LHCN-M2 (cell line): ENCODE results near the gene SNTG2. TPM values are rescaled to one million over a fixed set of nuclear protein-coding genes. Genes with fewer than 3 reads are reported as not detected.
"Not testable (repeated sequence)": the region's sequence is repeated elsewhere in the genome, so short reads cannot be mapped to it uniquely, and the experiment has no call there.

ENCODE experiments used
- DNase-seq: peaks from one replicate; pipeline ENCODE4 v3.0.0-alpha.2; 2012; ENCODE audit warnings: low read depth
- polyA plus RNA-seq: library from polyadenylated mRNA; unstranded; fragments of >200 nt; gene quantifications from one replicate; pipeline ENCODE4 v1.2.1, GENCODE V29; 2012; ENCODE audit warnings: missing spikeins
- total RNA-seq: library from RNA; depleted of rRNA; stranded (reverse); fragments of >200 nt; gene quantifications from 2 replicates; pipeline ENCODE4 v1.2.3, GENCODE V29; 2014; rRNA removed

Gene SNTG2
- not detected in 2 replicates for total RNA-seq
- not detected for polyA plus RNA-seq

DNA sequence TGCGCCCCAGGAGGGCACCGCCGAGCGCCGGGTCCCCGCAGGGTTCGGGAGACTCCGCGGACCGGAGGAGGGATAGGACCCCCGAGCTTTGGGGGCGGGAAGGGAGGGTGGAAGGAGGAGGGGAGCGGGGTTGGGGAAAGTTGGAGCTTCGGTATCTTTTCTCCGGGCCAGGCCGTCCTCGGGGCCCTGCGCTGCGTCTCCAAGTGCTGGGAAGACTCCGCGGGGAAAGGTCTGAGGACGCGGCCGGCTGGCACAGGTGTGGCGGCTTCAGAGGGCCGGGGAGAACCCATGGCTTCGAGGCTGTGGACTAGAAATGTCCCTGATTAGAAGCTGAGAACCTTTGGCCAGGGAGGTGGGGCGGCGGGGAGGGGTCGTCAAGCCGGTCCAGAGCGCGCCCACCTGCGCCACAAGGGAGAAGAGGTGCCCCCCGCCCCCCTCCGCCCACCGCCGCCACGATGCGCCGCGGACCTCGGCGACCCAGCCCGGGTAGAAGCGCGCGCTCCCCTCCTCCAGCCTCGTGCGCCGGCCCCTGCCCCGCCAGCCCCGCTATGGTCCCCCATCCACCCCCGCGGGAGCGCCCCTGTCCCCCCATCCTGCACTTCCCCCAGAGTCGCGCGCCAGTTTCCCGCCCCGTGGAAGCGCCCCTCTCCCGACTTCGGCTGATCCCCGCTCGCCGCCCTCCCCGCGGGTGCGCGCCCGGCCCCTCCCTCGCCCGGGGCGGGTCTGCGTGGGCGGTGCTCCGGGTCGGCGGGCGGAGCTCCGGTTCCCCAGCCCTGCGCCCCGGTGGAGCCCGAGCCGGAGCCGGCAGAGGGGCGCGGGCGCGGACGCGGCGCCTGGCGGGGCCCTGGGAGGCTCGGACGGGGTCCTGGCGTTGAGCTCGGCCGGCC is at the start of gene SNTG2:
Gene SNTG2 (plus strand): TSS at position 770 of the 887 bp plus-strand sequence. CDS start 148 bp downstream, outside the sequence.
- DNase-seq = no peak

DNA sequence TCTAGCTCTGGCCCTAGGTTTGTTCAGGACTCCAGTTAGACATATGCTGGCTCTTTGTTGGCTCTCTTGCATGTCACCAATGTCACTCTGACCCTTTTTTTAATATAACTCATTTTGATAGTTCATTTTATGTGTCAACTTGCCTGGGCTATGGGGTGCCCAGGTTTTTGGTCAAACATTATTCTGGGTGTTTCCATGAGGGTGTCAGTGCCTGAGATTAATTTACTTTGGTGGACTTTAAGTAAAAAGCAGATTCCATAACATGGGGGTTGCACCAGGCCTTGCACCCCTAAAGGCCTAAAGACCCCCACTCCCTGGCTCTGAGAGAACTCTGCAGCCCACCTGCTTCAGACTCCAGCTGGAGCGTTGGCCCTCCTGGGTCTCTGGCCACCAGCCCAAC is 48.1 kb upstream of the SNTG2 start:
- DNase-seq = no peak

DNA sequence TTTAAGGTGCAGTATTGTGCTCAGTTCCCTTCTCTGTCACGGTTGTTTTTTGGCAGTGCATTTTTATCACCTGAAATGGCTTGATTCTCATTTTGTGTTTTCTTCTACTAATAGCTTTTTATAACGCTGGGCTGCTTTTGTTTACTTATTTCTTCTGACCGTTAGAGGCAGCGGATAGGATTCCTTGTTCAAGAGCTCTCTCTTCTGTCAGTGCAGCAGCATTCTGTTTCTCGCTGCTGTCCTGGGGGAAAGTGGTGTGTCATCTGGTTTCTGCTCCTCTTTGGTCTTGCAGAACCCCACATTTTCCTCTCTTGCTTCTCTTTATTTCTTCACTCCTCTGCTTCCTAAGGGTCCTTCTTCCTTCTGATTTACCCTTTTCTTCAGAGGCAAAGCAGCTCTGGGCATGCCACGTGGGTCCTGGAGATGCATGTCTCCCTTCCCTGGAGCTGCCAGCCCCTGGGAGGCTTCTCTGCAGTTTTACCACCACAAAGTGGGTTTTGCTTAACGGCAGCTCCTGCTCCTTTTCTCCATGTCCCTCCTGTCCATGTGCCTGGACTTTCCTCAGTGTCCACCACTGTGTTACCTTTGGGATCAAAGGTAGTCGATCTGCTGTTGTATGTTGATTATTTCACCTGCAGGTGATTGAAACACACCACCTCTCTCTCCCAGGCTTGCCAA is 47.3 kb upstream of the SNTG2 start:
- DNase-seq = no peak

DNA sequence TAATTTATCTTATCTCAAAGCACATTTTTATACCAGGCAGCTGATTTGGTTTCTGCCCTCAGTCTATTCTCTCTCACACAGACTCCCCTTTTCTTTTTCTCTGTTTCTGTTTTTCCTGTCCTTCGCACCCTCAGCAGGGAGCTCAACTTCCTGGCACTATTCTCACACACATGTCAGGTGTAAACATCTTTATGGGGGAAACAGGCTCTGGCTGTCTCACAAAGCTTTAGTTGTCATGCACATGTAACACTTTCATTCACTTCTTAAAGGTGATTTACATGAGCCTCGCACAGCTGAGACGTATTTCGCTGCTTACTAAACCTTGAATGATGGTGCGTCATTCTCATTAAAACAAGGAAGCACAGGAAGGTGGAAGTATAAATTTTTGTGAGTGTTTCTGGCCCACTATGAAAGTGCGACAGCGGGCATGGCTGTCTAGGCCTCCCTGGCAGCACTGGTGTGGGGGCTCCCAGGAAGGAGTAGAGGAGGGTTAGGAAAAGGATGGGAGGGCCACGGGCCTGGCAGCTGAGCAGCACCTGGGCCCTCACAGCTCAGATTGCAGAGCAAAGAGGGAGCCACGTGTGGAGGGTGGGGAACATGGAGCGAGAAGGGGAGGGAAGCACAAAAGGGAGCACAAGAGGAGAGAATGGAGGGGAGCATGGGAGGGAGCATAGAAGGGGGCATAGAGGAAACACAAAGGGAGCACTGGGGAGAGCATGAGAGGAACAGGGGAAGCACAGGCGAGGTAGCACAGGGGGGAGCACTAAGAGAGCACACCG is 46.2 kb upstream of the SNTG2 start:
- DNase-seq = no peak

DNA sequence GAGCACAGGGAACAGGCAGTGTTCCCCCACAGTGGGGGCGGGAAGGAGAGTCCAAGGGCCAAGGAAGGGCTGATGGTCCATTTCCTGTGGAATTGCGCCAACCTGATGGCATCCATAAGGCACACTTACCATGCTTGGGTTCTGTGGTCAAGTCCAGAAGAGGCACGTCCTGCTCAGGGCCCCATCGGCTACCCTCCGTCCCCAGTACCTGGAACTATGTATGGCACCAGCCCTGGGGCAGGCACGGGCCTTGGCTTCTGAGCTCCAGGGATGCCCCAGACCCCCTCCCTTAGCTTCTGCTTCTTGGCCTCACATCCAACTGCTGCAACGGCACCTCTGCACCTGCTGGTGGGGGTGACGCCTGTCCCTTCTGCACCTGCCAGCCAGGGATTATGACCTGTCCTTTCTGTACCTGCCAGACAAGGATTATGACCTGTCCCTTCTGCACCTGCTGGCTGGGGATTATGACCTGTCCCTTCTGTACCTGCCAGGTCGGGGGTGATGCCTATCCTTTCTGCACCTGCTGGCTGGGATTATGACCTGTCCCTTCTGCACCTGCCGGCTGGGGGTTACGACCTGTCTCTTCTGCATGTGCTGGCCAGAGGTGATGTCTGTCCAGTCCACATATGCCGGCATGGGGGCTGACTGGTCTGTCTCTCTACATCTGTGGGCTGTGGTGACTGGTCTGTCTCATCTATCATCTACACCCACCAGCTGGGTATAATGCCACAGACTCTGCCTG is 45.4 kb upstream of the SNTG2 start:
- DNase-seq = no peak

DNA sequence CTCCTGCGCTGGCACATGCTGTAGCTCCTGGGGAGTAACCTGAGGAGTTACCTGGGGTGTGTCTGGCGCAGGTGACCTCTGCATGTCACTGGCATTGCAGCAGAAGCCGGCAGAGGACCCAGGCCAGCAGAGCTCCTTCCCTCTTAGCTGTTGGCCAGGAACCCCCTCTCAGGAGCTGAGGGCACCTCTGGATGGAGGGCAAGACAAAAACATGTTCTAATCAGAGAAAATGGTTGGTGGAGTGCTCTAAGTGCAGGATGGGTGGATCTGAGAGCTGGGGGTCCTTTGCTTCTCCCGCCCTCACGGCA is 44.9 kb upstream of the SNTG2 start:
- DNase-seq = no peak

DNA sequence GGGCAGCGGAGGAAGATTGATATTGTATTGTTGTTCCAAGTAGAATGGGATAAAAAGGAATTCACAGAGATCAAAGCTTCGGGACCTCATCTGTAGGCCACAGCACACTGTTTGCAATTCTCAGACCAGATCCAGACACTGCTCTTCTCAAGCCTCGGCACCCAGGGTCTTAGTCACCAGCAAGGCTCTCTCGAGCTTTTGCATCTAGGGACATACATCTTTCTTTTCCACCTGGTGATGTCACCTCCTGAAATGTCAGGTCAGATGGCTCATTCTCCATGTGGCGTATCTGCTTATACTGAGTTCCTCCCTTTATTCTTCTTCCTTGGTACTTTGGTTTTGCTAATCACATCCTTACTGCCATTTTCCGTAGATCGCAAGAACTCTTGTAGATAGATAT is 42.9 kb upstream of the SNTG2 start:
- no peak for DNase-seq

DNA sequence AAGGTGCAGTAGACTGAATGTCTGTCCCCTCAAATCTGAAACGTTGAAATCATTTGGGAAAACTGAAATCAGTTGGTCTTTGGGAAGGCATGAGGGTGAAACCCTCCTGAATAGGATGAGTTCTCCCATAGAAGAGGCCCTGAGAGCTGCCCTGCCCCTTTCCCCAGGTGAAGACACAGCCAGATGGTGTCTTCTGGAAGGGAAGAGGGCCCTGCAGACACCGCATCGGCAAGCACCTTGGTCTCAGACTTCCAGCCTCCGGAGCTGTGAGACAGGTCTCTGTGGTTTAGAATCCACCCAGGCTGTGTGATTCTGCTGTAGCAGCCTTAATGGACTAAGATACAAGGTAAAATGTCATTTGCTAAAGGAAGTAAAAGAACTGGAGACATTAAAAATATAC is 42.1 kb upstream of the SNTG2 start:
- no peak for DNase-seq

DNA sequence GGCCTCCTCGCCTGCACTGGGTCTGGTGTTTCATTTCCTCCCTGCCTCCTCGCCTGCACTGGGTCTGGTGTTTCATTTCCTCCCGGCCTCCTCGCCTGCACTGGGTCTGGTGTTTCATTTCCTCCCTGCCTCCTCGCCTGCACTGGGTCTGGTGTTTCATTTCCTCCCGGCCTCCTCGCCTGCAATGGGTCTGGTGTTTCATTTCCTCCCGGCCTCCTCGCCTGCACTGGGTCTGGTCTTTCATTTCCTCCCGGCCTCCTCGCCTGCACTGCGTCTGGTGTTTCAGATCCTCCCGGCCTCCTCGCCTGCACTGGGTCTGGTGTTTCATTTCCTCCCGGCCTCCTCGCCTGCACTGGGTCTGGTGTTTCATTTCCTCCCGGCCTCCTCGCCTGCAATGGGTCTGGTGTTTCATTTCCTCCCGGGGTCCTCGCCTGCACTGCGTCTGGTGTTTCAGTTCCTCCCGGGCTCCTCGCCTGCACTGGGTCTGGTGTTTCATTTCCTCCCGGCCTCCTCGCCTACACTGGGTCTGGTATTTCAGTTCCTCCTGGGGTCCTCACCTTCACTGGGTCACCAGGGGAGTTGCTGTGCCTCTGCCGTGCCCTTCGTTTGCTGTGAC is 40.8 kb upstream of the SNTG2 start:
- DNase-seq = not testable (repeated sequence)

DNA sequence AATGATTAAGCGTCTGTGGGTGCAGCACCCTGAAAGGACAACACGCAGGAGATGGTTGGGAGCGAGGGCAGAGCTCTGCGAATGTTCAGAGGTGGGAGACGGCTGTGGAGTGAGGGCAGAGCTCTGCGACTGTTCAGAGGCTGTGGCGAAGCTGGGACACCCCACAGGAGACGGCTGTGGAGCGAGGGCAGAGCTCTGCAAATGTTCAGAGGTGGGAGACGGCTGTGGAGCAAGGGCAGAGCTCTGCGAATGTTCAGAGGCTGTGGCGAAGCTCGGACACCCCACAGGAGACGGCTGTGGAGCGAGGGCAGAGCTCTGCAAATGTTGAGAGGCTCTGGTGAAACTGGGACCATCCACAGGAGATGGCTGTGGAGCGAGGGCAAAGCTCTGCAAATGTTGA is 40.0 kb upstream of the SNTG2 start:
- no peak for DNase-seq

DNA sequence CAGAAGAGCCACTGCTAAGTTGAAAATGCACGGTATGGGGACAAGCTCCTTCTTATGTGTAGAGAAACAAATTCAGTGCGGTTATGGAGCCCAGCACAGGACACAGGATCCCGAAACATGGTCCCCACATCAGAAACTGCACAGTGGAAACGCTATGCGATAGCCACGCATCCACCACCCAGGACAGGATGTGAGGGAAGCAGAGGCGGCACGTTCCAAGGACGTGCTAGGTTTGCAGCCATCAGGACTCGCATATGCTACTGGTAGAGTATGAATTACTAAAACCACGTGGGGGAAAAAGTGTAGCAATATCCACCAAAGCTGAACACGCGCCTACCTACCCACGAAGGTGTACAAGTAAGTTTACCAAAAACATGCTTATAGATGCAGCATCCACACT is 34.7 kb upstream of the SNTG2 start:
- DNase-seq = no peak

DNA sequence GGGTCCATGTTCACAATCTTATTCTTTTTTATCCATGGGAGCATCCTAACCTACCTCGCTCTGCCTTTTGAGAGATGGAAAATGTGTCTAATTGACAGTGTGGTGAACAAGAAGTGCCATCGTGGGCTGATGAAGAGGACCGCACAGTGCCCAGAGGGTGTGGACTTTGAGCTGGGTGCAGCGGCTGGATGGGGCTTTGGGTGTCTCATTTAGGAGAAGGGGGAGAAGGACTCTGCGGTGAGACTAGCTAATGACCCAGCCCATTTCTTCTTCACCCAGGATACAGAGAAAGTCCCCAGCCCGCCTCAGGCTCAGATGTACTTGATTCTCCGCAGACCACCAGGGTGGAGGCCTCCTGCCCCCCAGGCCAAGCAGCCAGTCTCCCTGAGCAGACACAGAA is 33.7 kb upstream of the SNTG2 start:
- DNase-seq = no peak

DNA sequence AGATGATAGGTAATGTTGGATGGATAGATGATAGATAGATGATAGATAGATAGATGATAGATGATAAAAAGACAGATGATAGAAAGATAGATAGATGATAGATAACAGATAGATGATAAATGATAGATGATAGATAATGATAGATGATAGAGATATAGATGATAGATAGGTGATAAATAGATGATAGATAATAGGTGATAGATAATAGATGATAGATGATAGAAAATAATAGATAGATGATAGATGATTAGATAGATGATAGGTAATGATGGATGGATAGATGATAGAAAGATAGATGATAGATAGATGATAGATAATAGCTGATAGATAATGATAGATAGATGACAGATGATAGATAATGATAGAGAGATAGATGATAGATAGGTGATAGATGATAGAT is 31.0 kb upstream of the SNTG2 start:
- no peak for DNase-seq

DNA sequence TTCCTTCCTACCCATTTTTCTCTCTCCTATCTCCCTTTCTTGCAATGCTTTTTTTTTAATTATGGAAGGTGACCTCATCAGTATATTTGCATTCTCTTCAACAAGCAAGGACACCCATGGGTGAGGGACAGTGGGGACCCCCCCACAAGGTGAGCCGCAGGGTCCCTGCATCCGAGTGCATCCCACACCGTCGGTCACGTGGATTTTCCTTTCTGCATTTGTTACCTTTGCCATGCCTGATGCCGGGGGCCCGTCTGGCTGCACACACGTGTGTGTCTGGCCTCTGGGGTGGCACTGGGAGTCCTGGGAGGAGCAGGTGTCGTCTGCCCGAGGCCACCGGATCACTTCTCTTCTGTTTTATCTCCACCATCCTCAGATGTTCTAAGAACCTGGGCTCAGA is 30.1 kb upstream of the SNTG2 start:
- DNase-seq = no peak

DNA sequence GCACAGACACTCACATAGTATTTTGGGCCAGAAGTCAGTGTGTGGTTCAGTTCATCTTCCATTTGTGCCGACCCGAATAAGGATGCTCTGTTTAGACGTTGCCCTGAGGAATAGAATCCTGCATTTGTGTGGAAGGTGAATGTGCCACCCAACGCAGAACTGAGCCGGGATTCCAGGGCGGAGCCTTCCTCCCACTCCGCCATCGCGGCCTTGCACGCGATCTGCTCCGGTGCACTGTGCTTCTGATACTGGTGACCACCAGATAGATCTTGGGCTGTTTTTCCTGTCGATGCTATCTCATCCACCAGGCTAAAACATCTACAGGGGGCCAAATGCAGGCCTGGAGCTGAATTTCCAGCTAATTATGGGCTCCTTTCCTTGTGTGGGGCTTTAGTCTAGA is 29.6 kb upstream of the SNTG2 start:
- no peak for DNase-seq

DNA sequence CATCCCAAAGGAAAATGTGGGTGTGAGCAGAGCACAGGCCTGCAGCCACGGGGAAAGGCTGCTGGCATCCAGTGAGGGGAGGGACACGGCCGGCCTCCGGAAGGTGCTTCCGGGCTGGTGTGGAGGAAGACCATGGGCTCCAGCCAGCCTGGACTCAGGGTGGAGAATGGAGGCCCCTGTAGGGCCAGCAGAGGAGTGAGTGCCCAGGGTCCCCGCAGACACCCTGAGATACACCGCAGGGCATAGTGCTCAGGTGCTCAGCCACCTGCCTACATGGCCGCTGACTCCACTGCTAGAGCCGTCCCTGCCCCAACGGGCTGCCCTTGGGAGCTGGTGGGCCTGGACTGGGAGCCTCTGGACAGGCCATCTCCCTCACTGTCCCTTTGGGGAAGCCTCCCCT is 28.5 kb upstream of the SNTG2 start:
- no peak for DNase-seq

DNA sequence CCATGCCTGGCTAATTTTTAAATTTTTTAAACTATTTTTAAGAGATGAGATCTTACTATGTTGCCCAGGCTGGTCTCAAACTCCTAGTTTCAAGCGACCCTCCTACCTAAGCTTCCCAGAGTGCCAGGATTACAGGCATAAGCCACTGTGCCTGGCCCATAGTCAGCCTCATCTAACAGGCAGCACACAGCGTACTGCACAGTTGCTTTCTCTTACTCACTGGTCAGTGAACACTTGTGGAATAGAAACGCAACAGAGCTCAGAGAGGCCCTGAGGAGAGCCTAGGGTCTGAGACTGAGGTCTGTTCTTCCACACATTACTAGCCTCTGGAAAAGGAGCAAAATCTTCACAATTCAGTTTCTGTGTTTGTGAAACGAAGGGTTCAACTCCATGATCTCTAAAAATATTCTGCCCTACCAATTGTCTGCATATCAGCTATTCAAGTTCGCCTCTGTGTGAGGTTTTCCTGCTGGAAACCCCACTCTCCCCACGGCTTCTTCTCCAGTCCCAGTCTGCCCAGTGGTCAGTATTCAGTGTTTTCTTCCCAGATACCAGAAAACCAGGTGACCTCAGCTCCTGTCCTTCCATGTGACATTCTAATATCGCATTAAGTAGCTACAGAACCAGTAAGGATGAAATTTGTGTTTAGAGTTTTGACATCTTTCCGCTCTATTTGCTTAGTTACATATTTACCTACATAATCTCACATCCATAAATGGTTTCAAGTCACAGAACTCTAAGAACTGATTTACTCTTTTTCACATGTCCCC is 26.6 kb upstream of the SNTG2 start:
- DNase-seq = no peak

DNA sequence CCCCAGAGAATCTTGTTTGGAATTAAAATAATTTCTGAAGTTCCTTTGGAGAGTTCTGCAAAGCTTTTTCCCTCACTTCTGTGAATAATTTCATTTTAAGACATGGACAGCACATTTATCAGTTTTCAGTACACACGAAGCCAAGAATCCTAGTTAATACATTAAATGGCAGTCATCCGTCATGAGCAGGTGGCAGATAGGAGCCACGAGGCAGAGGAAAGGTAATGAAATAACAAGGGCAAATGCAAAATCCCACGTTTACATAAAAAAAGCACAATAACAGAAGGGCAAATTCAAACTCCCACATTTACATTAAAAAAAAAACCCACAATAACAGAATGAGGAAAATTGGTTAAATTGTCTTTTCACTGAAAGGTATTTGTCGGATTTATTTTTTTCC is 25.9 kb upstream of the SNTG2 start:
- DNase-seq = no peak

DNA sequence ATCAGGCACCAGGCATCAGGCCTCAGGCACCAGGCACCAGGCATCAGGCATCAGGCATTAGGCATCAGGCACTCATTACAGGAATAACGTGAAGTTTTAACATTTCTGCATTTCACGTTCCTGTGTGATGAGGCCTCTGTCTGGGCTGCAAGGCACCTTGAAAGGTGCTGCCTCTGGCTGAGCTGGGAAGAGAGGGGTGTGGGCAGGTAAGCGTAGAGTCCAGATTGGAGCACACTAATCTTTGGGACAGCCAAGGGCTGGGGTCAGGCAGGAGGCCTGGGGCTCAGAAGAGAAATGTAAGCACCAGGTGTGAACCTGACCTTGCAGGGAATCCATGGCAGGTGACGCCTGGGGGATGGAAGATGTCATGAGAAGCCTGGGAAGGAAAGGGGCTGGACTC is 25.3 kb upstream of the SNTG2 start:
- no peak for DNase-seq

DNA sequence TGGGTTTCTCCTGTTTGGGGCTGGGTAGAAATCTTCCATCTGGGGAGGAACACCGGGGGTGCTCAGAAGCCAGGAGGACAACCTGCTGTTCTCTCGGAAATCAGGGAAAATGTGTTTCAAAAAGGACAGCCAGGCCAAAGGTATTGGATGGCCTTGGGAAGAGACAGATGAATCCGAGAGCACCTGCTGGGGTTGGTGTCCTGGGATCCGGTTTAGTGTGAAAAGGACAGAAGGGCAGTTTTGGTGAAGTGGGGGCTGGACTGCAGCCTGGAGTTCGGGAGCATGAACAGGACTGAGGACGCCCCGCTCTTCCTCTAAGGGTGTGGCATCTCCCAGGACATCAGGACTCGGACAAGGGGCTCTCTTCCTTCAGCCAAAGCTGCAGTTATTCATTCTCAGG is 24.9 kb upstream of the SNTG2 start:
- no peak for DNase-seq
